ENCODE data around the gene ZCCHC7. TPM values are rescaled to one million over a fixed set of nuclear protein-coding genes. Genes with fewer than 3 reads are reported as not detected.

Gene ZCCHC7
- total RNA-seq, 4 donors from 2014 or later = 4.8 to 11.2 (median 6.9) TPM

- H3K27me3 ChIP-seq = no peaks in the 10 kb centered on the region
- H3K9me3 ChIP-seq = no peaks in the 10 kb centered on the region
- ATAC-seq (no peak), DNase-seq (no peak)
- in situ Hi-C loops (cut with MboI; ENCODE audit: low sequenced_read_pairs in 4 of 4) = no loop called here
- no peak overlapping the region for H3K27ac ChIP-seq
- no peaks in the 10 kb centered on the region for H3K4me1 ChIP-seq
- no peaks in the 10 kb centered on the region for H3K36me3 ChIP-seq
- TF ChIP-seq POLR2A (IDR thresholded peaks at IDR 0.05) (no peak), CTCF (IDR thresholded peaks at IDR 0.05 in 4 of 5, conservative IDR thresholded peaks at IDR 0.05 in 1 of 5) (no peak)
- no peak overlapping the region for H3K4me3 ChIP-seq
- intact Hi-C loops (cut with DNase I; ENCODE audit: low total_unique reads) = no loop called here
Observed at GRCh38 chr9:37271679-37272078, 151.3 kb downstream of the ZCCHC7 start.

- ATAC-seq (no peak), DNase-seq (no peak)
- H3K4me1 ChIP-seq = no peaks in the 10 kb centered on the region
- intact Hi-C loops (cut with DNase I; ENCODE audit: low total_unique reads) (no loop called here), in situ Hi-C loops (cut with MboI; ENCODE audit: low sequenced_read_pairs in 4 of 4) (no loop called here)
- H3K27me3 ChIP-seq = no peaks in the 10 kb centered on the region
- TF ChIP-seq POLR2A (IDR thresholded peaks at IDR 0.05) = no peak
- TF ChIP-seq CTCF (IDR thresholded peaks at IDR 0.05 in 4 of 5, conservative IDR thresholded peaks at IDR 0.05 in 1 of 5) = no peak
- H3K36me3 ChIP-seq = no peaks in the 10 kb centered on the region
- no peaks in the 10 kb centered on the region for H3K9me3 ChIP-seq
- no peak overlapping the region for H3K27ac ChIP-seq
- no peak overlapping the region for H3K4me3 ChIP-seq
Observed at GRCh38 chr9:37273595-37273994, 153.2 kb downstream of the ZCCHC7 start.

GRCh38 chr9:37281541-37281940 lies 161.2 kb downstream of the ZCCHC7 start:
- TF ChIP-seq POLR2A (IDR thresholded peaks at IDR 0.05) (no peak), CTCF (IDR thresholded peaks at IDR 0.05 in 4 of 5, conservative IDR thresholded peaks at IDR 0.05 in 1 of 5) (no peak)
- no peak for ATAC-seq
- DNase-seq = no peak
- Histone ChIP-seq H3K4me1 (no peaks in the 10 kb centered on the region), H3K4me3 (no peak overlapping the region), H3K27ac (no peak overlapping the region), H3K9me3 (no peaks in the 10 kb centered on the region), H3K27me3 (no peaks in the 10 kb centered on the region), H3K36me3 (no peaks in the 10 kb centered on the region)
- in situ Hi-C loops (cut with MboI; ENCODE audit: low sequenced_read_pairs in 4 of 4) = no loop called here
- intact Hi-C loops (cut with DNase I; ENCODE audit: low total_unique reads) = no loop called here

GRCh38 chr9:37283730-37284325 lies 163.5 kb downstream of the ZCCHC7 start:
- TF ChIP-seq POLR2A (IDR thresholded peaks at IDR 0.05) (no peak), CTCF (IDR thresholded peaks at IDR 0.05 in 4 of 5, conservative IDR thresholded peaks at IDR 0.05 in 1 of 5) (no peak)
- Histone ChIP-seq H3K4me1 (no peaks in the 10 kb centered on the region), H3K4me3 (no peak overlapping the region), H3K36me3 (no peaks in the 10 kb centered on the region), H3K9me3 (no peaks in the 10 kb centered on the region), H3K27ac (no peak overlapping the region), H3K27me3 (no peaks in the 10 kb centered on the region)
- ATAC-seq = no peak
- DNase-seq = no peak
- in situ Hi-C loops (cut with MboI; ENCODE audit: low sequenced_read_pairs in 4 of 4) (no loop called here), intact Hi-C loops (cut with DNase I; ENCODE audit: low total_unique reads) (loop anchor here (1.0 kb wide), 1 partner anchor 7 kb away; no protein-coding TSS in a partner anchor)

- H3K27me3 ChIP-seq = no peaks in the 10 kb centered on the region
- no peak overlapping the region for H3K27ac ChIP-seq
- no peaks in the 10 kb centered on the region for H3K9me3 ChIP-seq
- no peak for ATAC-seq
- TF ChIP-seq CTCF (IDR thresholded peaks at IDR 0.05 in 4 of 5, conservative IDR thresholded peaks at IDR 0.05 in 1 of 5) (no peak), POLR2A (IDR thresholded peaks at IDR 0.05) (no peak)
- no peak for DNase-seq
- no peak overlapping the region for H3K4me3 ChIP-seq
- no peaks in the 10 kb centered on the region for H3K36me3 ChIP-seq
- H3K4me1 ChIP-seq = no peaks in the 10 kb centered on the region
- intact Hi-C loops (cut with DNase I; ENCODE audit: low total_unique reads) (no loop called here), in situ Hi-C loops (cut with MboI; ENCODE audit: low sequenced_read_pairs in 4 of 4) (no loop called here)
Observed at GRCh38 chr9:37284636-37285035, 164.3 kb downstream of the ZCCHC7 start.

Data from gastrocnemius medialis (tissue), 4 donors.